NCI-H82 treated with DMSO at 0.1 percent for 48 hours (cell line): Measurements from ENCODE around the gene JMJD4.

Experiments
- DNase-seq: peaks from one replicate; lab custom pipeline; 2025; ENCODE audit not compliant: unreplicated experiment; lab: John Stamatoyannopoulos, UW

Gene JMJD4

DNA sequence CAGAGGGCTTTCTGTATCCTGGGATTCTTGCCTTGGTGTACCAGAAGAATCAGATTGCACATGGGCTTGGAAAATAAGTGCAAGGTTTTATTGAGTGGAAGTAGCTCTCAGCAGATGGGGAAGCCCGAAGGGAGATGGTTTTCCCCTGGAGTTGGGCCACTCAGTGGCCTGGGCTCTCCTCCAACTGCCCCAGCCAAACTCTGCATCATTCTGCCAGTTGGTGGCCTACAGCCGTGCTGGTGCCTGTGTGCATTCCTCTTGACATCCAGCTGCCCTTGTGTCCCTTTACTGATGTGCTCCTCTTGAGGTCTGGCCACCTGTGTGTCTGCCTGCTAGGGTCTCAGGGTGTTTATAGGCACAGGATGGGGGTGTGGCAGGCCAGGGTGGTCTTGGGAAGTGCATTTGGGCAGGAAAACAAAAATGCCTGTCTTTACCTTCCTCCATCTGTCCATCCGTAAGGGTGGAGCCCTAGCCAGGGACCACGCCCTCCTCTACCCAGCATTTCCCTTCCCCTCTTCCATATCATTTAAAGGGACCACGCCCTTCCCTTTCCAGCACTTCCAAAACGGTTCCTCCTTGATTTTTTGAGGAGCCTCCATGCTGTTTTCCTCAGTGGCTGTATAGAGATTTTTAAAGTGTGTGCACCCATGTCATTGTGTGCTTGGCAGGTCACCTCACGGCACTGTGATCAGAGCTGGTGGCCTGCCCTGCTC is 19.1 kb upstream of the JMJD4 start:
- DNase-seq: no peak

DNA sequence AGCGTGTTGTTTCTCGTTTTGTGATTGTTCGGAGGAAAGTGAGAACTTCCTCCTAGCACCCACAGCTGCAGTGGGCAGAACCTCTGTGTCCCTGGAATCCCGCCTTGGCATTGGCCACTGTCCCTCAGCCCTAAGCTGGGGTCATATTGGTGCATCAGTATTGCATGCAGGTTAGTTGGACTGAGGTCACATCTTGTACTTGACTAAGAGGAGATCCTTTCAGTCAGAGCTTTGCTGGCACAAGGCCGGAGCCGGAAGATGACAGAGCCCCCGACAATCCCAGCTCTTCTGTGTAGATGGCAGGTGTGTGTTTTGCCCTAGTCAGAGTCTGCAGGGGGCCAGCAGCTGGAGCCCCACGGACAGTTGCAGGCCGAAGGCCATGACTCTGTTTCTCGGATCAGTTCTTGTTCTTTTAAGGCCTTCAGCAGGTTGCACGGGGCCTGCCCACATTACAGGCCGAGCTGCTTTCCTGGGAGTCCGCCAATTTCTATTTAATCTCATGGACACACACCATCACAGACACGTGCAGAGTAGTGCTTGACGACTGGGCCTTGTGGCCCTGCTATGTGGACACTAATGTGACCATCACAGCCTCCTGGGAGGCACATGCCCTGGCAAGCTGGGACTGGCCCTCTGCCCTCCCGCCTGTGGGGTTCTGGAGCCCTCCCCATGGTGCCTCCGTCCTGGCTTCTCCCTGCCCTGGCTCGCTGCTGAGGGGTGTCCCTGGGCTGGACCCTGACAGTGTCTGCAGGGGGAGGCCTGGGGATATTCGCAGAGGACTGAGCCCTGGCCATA is 15.0 kb upstream of the JMJD4 start:
- no peak for DNase-seq

DNA sequence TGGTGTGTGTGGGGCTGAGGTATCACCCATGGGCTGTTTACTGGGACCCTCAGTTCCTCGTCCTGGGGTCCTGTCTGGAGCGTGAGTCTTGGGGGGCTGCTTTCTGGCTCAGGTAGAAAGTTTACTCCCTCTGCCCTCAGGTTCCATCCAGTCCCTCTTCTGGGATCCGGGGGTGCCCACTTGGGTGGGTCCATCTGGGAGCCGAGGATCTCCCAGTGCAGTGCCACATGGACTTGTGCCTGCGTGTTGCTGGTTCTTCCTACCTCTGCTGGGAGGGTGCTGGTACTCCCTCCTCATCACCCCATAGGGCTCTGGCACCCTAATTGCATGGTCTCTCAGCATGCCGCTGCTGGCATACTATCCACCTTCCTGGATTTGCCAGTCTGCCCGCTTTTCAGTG is 14.1 kb upstream of the JMJD4 start:
- no peak for DNase-seq

GRCh38 chr1:227748496-227749182 is 13.5 kb upstream of the JMJD4 start:
- DNase-seq: no peak

GRCh38 chr1:227747948-227748495 is 12.9 kb upstream of the JMJD4 start:
- no peak for DNase-seq

GRCh38 chr1:227747382-227747781 is 12.3 kb upstream of the JMJD4 start:
- DNase-seq: no peak

DNA sequence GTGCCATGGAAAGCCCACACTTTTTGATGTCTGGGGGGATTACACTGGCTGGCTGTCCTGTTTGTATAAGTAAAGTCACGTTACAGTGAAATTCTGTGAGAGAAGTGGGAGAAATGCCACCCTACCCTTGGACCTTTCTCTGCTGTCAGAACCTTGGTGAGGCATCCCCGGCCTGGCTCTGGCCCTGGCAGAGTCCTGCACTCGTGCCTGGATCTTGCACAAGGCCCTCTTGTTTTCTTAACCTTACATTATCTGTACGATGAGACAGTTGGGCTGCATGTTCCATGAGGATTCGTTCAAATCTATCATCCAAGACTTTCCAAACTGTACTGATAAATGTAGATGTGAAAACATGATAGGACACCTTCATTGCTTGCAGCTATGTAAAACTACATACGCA is 11.6 kb upstream of the JMJD4 start:
- DNase-seq: no peak

DNA sequence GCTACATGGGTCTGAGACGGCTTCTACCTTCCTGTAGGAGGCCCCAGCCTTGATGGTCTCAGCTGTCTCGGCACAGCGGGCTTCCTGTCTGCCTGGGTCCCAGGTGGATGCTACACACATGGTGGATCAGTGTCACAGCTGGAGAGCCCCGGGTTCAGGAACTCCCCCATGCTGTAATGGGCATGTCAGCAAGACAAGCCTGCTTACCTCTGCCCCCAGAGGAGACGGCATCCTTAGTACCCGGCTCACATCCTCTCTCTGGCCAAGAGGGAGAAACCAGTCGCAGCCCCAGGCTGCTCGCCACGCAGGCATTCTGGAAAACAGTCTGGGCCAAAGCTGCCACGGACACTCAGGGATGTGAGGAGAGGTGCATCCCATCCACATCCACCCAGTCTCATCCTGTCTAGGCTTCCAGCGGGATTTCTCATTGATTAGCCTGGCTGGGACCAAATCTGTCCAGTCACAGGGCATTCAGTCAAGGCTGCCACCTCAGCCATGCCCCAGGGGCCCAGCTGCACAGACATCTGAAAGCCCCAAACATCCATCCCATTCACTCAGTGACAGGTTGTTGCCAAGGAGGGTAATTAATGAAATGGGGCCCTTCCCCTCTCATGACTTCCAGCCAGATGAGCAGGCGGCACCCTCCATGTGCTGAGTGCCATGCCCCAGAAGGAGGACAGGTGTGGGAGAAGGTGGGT is 10.6 kb upstream of the JMJD4 start:
- DNase-seq: no peak

DNA sequence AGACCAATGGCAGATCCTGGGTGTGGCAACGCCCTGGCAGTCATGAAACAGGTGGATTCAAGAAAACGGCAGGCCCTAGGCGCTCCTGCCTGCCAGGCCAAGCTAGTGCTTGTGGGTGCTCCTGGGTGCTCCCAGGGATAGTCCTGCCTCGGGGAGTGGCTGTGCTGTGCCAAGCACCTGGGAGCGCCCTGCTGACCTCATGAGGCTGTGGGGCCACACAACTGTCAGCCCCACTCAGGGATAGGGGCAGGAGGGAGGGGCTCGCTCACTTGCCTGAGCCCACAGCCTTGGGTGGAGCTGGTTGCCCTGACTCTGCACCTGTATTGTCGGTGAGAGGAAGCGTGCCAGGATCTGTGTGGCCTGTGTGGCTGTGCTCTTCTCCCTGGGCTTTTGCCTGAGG is 9.6 kb upstream of the JMJD4 start:
- DNase-seq: no peak

- no peak for DNase-seq
These were observed 7.9 kb upstream of the JMJD4 start for GRCh38 chr1:227742738-227743715.

- DNase-seq: no peak
These were observed 6.2 kb upstream of the JMJD4 start for GRCh38 chr1:227741166-227741870.

GRCh38 chr1:227740401-227740960 is 5.4 kb upstream of the JMJD4 start:
- no peak for DNase-seq

- DNase-seq: no peak
These were observed 4.5 kb upstream of the JMJD4 start for GRCh38 chr1:227739636-227740035.

DNA sequence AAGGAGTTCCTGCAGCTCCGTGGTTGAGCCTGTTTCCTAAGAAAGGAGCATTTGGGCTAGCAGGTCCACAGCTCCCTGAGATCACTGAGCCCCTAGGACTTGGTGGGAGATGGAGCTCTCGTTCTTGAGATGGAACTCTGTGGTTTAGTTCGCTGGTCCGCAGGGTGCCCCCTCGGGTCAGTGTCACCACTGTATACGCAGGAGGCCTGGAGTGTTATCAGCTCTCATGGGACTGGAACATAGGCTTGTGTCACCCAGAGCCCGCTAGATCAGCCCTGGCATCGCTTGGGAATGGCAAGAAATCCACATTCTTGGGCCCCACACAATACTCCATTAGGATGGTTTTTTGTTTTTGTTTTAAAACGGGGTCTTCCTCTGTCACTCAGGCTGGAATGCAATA is 3.7 kb upstream of the JMJD4 start:
- DNase-seq: no peak

- no peak for DNase-seq
These were observed 1.8 kb upstream of the JMJD4 start for GRCh38 chr1:227736814-227737432.

GRCh38 chr1:227735539-227736285 is 610 bp upstream of the JMJD4 start:
- DNase-seq: no peak

GRCh38 chr1:227734546-227734855 is 601 bp downstream of the JMJD4 start:
- DNase-seq: no peak
